IMR-90 (cell line): ENCODE results near the gene TOMM40. TPM values are rescaled to one million over a fixed set of nuclear protein-coding genes. Genes with fewer than 3 reads are reported as not detected.

Experiments used
- ATAC-seq: fragments of 200-7000 bp; cut with Tn5 transposase; 2 replicates; pipeline ENCODE4 v1.9.1; 2020; ENCODE audit warnings: low read depth, mild to moderate bottlenecking, moderate library complexity
- BruUV-seq: library from RNA; stranded (reverse); fragments of 400-500 nt; replicated peaks from 2 replicates; lab custom pipeline; 2021; lab: Mats Ljungman, UMichigan
- CTCF ChIA-PET: fragments of 300-600 bp; formaldehyde crosslinking; extraction: SDS; loops from one replicate; lab custom pipeline; 2021; ENCODE audit warnings: antibody characterized with exemption; lab: Yijun Ruan, JAX
- POLR2A ChIA-PET: fragments of 300-600 bp; sonication (Branson Sonifier 250); formaldehyde crosslinking; loops from one replicate; lab custom pipeline; 2022; ENCODE audit warnings: antibody characterized with exemption; ENCODE audit not compliant: unreplicated experiment; lab: Charles Lee
- DNase-seq: peaks from one replicate; pipeline ENCODE4 v3.0.0; 2013
- H2AFZ ChIP-seq: replicated peaks from 2 replicates; pipeline ENCODE3; 2013; ENCODE audit warnings: low read length, mild to moderate bottlenecking; ENCODE audit not compliant: poor library complexity
- H2AK5ac ChIP-seq: 2 replicates; pipeline ENCODE4 v1.6.1; 2013; ENCODE audit warnings: low read depth, low read length, inconsistent platforms
- H2AK9ac ChIP-seq: replicated peaks from 2 replicates; pipeline ENCODE3; 2013; ENCODE audit warnings: mild to moderate bottlenecking, low read depth, low read length, moderate library complexity; ENCODE audit not compliant: poor library complexity
- H2BK120ac ChIP-seq: 2 replicates; pipeline ENCODE4 v1.6.1; 2013; ENCODE audit warnings: low read depth, low read length, inconsistent platforms
- H2BK15ac ChIP-seq: 3 replicates; pipeline ENCODE4 v1.6.1; 2013; ENCODE audit warnings: low read depth, low read length, inconsistent platforms
- H2BK20ac ChIP-seq: 2 replicates; pipeline ENCODE4 v1.6.1; 2013; ENCODE audit warnings: low read depth, mild to moderate bottlenecking, inconsistent platforms, low read length, moderate library complexity
- H2BK5ac ChIP-seq: 2 replicates; pipeline ENCODE4 v1.6.1; 2013; ENCODE audit warnings: mild to moderate bottlenecking, low read depth, low read length, inconsistent platforms; ENCODE audit not compliant: poor library complexity, severe bottlenecking
- H3K14ac ChIP-seq: replicated peaks from 2 replicates; pipeline ENCODE4 v1.6.1; 2013; ENCODE audit warnings: low read depth, low read length, inconsistent platforms
- H3K18ac ChIP-seq: 2 replicates; pipeline ENCODE4 v1.6.1; 2013; ENCODE audit warnings: low read depth, low read length, control low read depth
- H3K23ac ChIP-seq: 2 replicates; pipeline ENCODE4 v1.6.1; 2013; ENCODE audit warnings: low read depth, low read length, inconsistent platforms
- H3K27ac ChIP-seq: 2 replicates; pipeline ENCODE4 v1.5.1; 2013; ENCODE audit warnings: mild to moderate bottlenecking, control low read depth, low read length; ENCODE audit not compliant: insufficient read depth
- H3K27me3 ChIP-seq: 2 replicates; pipeline ENCODE4 v1.6.1; 2013; ENCODE audit warnings: low read length; ENCODE audit not compliant: control insufficient read depth, insufficient read depth
- H3K36me3 ChIP-seq: 2 replicates; pipeline ENCODE4 v1.6.1; 2013; ENCODE audit warnings: low read length, mixed read lengths; ENCODE audit not compliant: control insufficient read depth, insufficient read depth
- H3K4ac ChIP-seq: 2 replicates; pipeline ENCODE4 v1.6.1; 2013; ENCODE audit warnings: low read depth, low read length, inconsistent platforms
- H3K4me1 ChIP-seq: 2 replicates; pipeline ENCODE4 v1.6.1; 2013; ENCODE audit warnings: low read length, mixed read lengths; ENCODE audit not compliant: control insufficient read depth, insufficient read depth
- H3K4me2 ChIP-seq: 2 replicates; pipeline ENCODE4 v1.6.1; 2013; ENCODE audit warnings: low read depth, mild to moderate bottlenecking, control low read depth, low read length, moderate library complexity
- H3K4me3 ChIP-seq: 2 replicates; pipeline ENCODE4 v1.5.1; 2013; ENCODE audit warnings: low read depth, mild to moderate bottlenecking, control low read depth, low read length, moderate library complexity; ENCODE audit not compliant: insufficient read depth
- H3K56ac ChIP-seq: 2 replicates; pipeline ENCODE4 v1.6.1; 2013; ENCODE audit warnings: low read length, inconsistent platforms; ENCODE audit not compliant: insufficient read depth; ENCODE audit errors: extremely low read depth
- H3K79me1 ChIP-seq, 2 experiments: 2 replicates each; pipeline ENCODE4 v1.6.1; 2013; ENCODE audit warnings: low read length in 2 of 2, inconsistent platforms in 1 of 2, low read depth in 1 of 2
- H3K9ac ChIP-seq: 2 replicates; pipeline ENCODE4 v1.6.1; 2013; ENCODE audit warnings: low read depth, low read length, control low read depth
- H3K9me1 ChIP-seq: 2 replicates; pipeline ENCODE4 v1.6.1; 2013; ENCODE audit warnings: low read length, inconsistent platforms; ENCODE audit not compliant: insufficient read depth
- H3K9me3 ChIP-seq: 2 replicates; pipeline ENCODE4 v1.6.1; 2013; ENCODE audit warnings: low read length; ENCODE audit not compliant: control insufficient read depth, insufficient read depth
- H4K20me1 ChIP-seq: 2 replicates; pipeline ENCODE4 v1.6.1; 2013; ENCODE audit warnings: low read length, inconsistent platforms; ENCODE audit not compliant: insufficient read depth
- H4K5ac ChIP-seq: 2 replicates; pipeline ENCODE4 v1.6.1; 2013; ENCODE audit warnings: mild to moderate bottlenecking, low read depth, low read length, control low read depth
- H4K8ac ChIP-seq, 2 experiments: 2 replicates each; pipeline ENCODE4 v1.6.1; 2013; ENCODE audit warnings: low read depth in 2 of 2, low read length in 2 of 2, control low read depth in 1 of 2, inconsistent platforms in 1 of 2
- H4K91ac ChIP-seq: 2 replicates; pipeline ENCODE4 v1.6.1; 2013; ENCODE audit warnings: low read depth, low read length, inconsistent platforms; ENCODE audit not compliant: insufficient read depth
- CEBPB ChIP-seq: IDR thresholded peaks from 2 replicates; pipeline ENCODE4 v1.6.1; 2012; ENCODE audit warnings: low read depth, low read length, improper control_type of control experiment
- CHD1 ChIP-seq: IDR thresholded peaks from 2 replicates; pipeline ENCODE4 v1.6.1; 2012; ENCODE audit warnings: low read depth, low read length, improper control_type of control experiment
- FOS ChIP-seq: fragments of 150-350 bp; IDR thresholded peaks from 2 replicates; pipeline ENCODE4 v1.6.1; 2016; ENCODE audit warnings: low read depth, low read length
- MAFK ChIP-seq: IDR thresholded peaks from 2 replicates; pipeline ENCODE4 v1.6.1; 2012; ENCODE audit warnings: low read depth, low read length, improper control_type of control experiment
- MAZ ChIP-seq: IDR thresholded peaks from 2 replicates; pipeline ENCODE4 v1.6.1; 2012; ENCODE audit warnings: low read depth, mild to moderate bottlenecking, low read length, improper control_type of control experiment, moderate library complexity, borderline replicate concordance
- MXI1 ChIP-seq: IDR thresholded peaks from 2 replicates; pipeline ENCODE4 v1.6.1; 2012; ENCODE audit warnings: low read depth, mild to moderate bottlenecking, low read length, moderate library complexity, borderline replicate concordance
- NFE2L2 ChIP-seq: fragments of 150-350 bp; IDR thresholded peaks from 2 replicates; pipeline ENCODE4 v1.6.1; 2016; ENCODE audit warnings: low read depth, mild to moderate bottlenecking, low read length
- POLR2A ChIP-seq: IDR thresholded peaks from 2 replicates; pipeline ENCODE4 v1.6.1; 2012; ENCODE audit warnings: mild to moderate bottlenecking, low read depth, low read length
- RAD21 ChIP-seq: IDR thresholded peaks from 2 replicates; pipeline ENCODE4 v1.6.1; 2012; ENCODE audit warnings: low read length, improper control_type of control experiment
- RCOR1 ChIP-seq: IDR thresholded peaks from 2 replicates; pipeline ENCODE4 v1.6.1; 2012; ENCODE audit warnings: mild to moderate bottlenecking, low read length, improper control_type of control experiment; ENCODE audit not compliant: insufficient replicate concordance
- RFX5 ChIP-seq: IDR thresholded peaks from 2 replicates; pipeline ENCODE4 v1.8.0; 2012; ENCODE audit warnings: low read depth, mild to moderate bottlenecking, low read length, moderate library complexity
- SMC3 ChIP-seq: fragments of 150-350 bp; IDR thresholded peaks from 2 replicates; pipeline ENCODE4 v1.6.1; 2016; ENCODE audit warnings: low read depth, mild to moderate bottlenecking, antibody characterized with exemption, low read length, moderate library complexity
- USF2 ChIP-seq: fragments of 150-350 bp; IDR thresholded peaks from 2 replicates; pipeline ENCODE4 v1.6.1; 2017; ENCODE audit warnings: mild to moderate bottlenecking, antibody characterized with exemption, low read length, low read depth
- WGBS, 2 experiments: methylation state at CpG; one replicate each; pipeline versions ENCODE4 v1.1.5 to v1.1.7; 2013; ENCODE audit warnings: missing lambda C conversion rate in 2 of 2; ENCODE audit not compliant: insufficient read length in 1 of 2; ENCODE audit errors: extremely low coverage in 2 of 2; 5-methylcytosine and 5-hydroxymethylcytosine counted together
- dilution Hi-C: fragments of 300-500 bp; cut with HindIII; formaldehyde crosslinking; loops from one replicate; pipeline ENCODE4 v1.14.3; 2018; ENCODE audit warnings: low sequenced_read_pairs; ENCODE audit not compliant: unreplicated experiment
- in situ Hi-C: fragments of 300-500 bp; cut with MboI; formaldehyde crosslinking; loops from 3 replicates; pipeline ENCODE4 v1.14.3; 2019; ENCODE audit warnings: low sequenced_read_pairs, inconsistent platforms, mixed read lengths
- intact Hi-C: fragments of 100-400 bp; cut with micrococcal nuclease; formaldehyde crosslinking; loops from 2 replicates; pipeline ENCODE4 v1.10.0; 2022
- polyA plus RNA-seq, 3 experiments: library from polyadenylated mRNA; depleted of rRNA; stranded (reverse); fragments of >200 nt; gene quantifications; 2 replicates each; pipeline ENCODE4 v1.2.3, GENCODE V29; 2012; ENCODE audit warnings: low replicate concordance in 1 of 3
- total RNA-seq: library from RNA; depleted of rRNA; stranded (reverse); fragments of >200 nt; gene quantifications from 2 replicates; pipeline ENCODE4 v1.2.3, GENCODE V29; 2012
- TF ChIP-seq, protein P1 (sequence below): fragments of 150-350 bp; IDR thresholded peaks from 2 replicates; pipeline ENCODE4 v1.6.1; 2016; ENCODE audit warnings: low read depth, mild to moderate bottlenecking, low read length, moderate library complexity, borderline replicate concordance
- TF ChIP-seq, protein P2 (sequence below): conservative IDR thresholded peaks from 2 replicates; pipeline ENCODE4 v1.5.1; 2012; ENCODE audit warnings: mild to moderate bottlenecking, low read depth, low read length, improper control_type of control experiment

TOMM40 gene
- total and polyA plus RNA-seq, 2 of the 4 experiments (the other 2 are of a cell fraction), result 54.8 to 62.6 TPM

GRCh38 chr19:44851427-44851826 lies 39.6 kb upstream of the TOMM40 start:
- Histone ChIP-seq H4K8ac (no peak overlapping the region), H2BK5ac (no peak overlapping the region), H3K9ac (no peak overlapping the region), H2AK9ac (no peak overlapping the region), H2BK120ac (no peak overlapping the region), H2BK20ac (no peak overlapping the region), H4K5ac (no peak overlapping the region), H3K18ac (no peak overlapping the region), H2AK5ac (no peak overlapping the region), H2BK15ac (no peak overlapping the region), H2AFZ (no peak overlapping the region), H3K79me1 (peaks cover 8 to 70% of the 10 kb centered on the region in 2 experiments; a peak in 3 of 4 replicates), H3K4me2 (no peak overlapping the region), H3K14ac (no peak overlapping the region), H3K4me1 (peaks cover 12% of the 10 kb centered on the region), H4K20me1 (peaks cover 81% of the 10 kb centered on the region), H3K9me1 (peaks cover 11% of the 10 kb centered on the region), H3K23ac (no peak overlapping the region), H3K9me3 (no peaks in the 10 kb centered on the region), H3K36me3 (peaks cover 18% of the 10 kb centered on the region), H3K4ac (no peak overlapping the region), H4K91ac (no peak overlapping the region), H3K27ac (no peak overlapping the region), H3K56ac (no peak overlapping the region), H3K27me3 (no peaks in the 10 kb centered on the region), H3K4me3 (no peak overlapping the region)
- no CpG with 5 or more reads among the region's 2 CpGs for WGBS, 2 experiments
- intact Hi-C loops, result no loop called here
- in situ Hi-C loops, result no loop called here
- BruUV-seq, result no TSS peak
- no peak for ATAC-seq
- DNase-seq, result no peak
- POLR2A ChIA-PET, result no interaction called here
- TF ChIP-seq CHD1 (no peak), FOS (no peak), POLR2A (no peak), MAZ (no peak), MAFK (no peak), RCOR1 (no peak), SMC3 (no peak), CEBPB (no peak), RAD21 (no peak), MXI1 (no peak), USF2 (no peak), RFX5 (no peak), NFE2L2 (no peak)
- TF ChIP-seq, protein P1, sequence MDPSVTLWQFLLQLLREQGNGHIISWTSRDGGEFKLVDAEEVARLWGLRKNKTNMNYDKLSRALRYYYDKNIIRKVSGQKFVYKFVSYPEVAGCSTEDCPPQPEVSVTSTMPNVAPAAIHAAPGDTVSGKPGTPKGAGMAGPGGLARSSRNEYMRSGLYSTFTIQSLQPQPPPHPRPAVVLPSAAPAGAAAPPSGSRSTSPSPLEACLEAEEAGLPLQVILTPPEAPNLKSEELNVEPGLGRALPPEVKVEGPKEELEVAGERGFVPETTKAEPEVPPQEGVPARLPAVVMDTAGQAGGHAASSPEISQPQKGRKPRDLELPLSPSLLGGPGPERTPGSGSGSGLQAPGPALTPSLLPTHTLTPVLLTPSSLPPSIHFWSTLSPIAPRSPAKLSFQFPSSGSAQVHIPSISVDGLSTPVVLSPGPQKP, result no peak
- TF ChIP-seq, protein P2, sequence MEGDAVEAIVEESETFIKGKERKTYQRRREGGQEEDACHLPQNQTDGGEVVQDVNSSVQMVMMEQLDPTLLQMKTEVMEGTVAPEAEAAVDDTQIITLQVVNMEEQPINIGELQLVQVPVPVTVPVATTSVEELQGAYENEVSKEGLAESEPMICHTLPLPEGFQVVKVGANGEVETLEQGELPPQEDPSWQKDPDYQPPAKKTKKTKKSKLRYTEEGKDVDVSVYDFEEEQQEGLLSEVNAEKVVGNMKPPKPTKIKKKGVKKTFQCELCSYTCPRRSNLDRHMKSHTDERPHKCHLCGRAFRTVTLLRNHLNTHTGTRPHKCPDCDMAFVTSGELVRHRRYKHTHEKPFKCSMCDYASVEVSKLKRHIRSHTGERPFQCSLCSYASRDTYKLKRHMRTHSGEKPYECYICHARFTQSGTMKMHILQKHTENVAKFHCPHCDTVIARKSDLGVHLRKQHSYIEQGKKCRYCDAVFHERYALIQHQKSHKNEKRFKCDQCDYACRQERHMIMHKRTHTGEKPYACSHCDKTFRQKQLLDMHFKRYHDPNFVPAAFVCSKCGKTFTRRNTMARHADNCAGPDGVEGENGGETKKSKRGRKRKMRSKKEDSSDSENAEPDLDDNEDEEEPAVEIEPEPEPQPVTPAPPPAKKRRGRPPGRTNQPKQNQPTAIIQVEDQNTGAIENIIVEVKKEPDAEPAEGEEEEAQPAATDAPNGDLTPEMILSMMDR, result no peak
- dilution Hi-C loops, result no loop called here
- CTCF ChIA-PET, result no interaction called here
